ENCODE measurements around the gene DYDC1. TPM values are rescaled to one million over a fixed set of nuclear protein-coding genes. Genes with fewer than 3 reads are reported as not detected.
"Not testable (repeated sequence)": the region's sequence is repeated elsewhere in the genome, so short reads cannot be mapped to it uniquely, and the experiment has no call there.

Gene DYDC1
- total RNA-seq, 1 donor from 2014 or later = not detected

DNA sequence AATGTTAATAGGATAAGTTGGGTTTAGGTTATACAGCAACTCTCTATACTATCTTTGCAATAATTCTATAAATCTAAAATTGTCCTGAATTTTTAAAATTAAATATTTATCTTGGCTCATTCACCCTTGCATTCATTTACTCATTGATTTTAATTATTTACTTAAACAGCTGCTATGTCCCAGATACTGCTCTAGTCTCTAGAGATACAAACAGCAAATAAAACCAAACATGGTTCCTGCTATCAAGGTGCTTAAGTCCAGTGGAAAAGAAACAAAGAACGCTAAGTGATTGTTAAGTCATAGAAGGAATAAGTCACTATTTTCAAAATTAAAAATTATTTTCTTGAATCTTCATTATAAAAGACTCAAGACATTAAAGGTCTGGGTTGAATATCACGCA is 37.2 kb downstream of the DYDC1 start:
- H3K4me3 Mint-ChIP-seq = no peak overlapping the region
- TF ChIP-seq CTCF (conservative IDR thresholded peaks at IDR 0.05) = no peak
- DNase-seq (ENCODE audit: low read depth, low spot score) = no peak
- no peaks in the 10 kb centered on the region for H3K27me3 Mint-ChIP-seq (ENCODE audit: low read depth)
- peaks cover 2% of the 10 kb centered on the region for H3K36me3 Mint-ChIP-seq (ENCODE audit: low read depth)
- H3K27ac Mint-ChIP-seq (ENCODE audit: unreplicated experiment) = no peak overlapping the region
- peaks cover 7% of the 10 kb centered on the region for H3K4me1 Mint-ChIP-seq
- peaks cover 4% of the 10 kb centered on the region for H3K9me3 Mint-ChIP-seq

DNA sequence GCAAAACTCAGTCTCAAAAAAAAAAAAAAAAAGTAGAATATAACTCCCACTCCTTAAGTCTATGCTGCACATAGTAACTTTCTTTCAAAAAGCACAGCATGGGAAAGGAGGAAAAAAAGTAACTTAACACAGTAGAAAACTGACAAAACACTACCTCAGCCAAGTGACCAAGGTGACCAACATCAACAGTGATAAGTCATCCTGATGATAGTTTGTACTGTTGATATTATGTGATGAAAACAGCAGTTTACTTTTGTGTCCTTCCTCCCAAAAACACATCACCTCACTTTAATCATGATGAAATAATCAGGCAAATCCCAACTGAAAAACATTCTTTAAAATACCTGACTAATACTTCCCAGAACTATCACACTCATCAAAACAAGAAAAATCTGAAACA is 37.8 kb downstream of the DYDC1 start:
- Mint-ChIP-seq H3K4me3 (no peak overlapping the region), H3K27ac (ENCODE audit: unreplicated experiment) (no peak overlapping the region), H3K4me1 (peaks cover 7% of the 10 kb centered on the region), H3K9me3 (peaks cover 4% of the 10 kb centered on the region), H3K27me3 (ENCODE audit: low read depth) (no peaks in the 10 kb centered on the region), H3K36me3 (ENCODE audit: low read depth) (peaks cover 2% of the 10 kb centered on the region)
- no peak for DNase-seq (ENCODE audit: low read depth, low spot score)
- TF ChIP-seq CTCF (conservative IDR thresholded peaks at IDR 0.05) = no peak

- Mint-ChIP-seq H3K27me3 (ENCODE audit: low read depth) (no peaks in the 10 kb centered on the region), H3K27ac (ENCODE audit: unreplicated experiment) (no peak overlapping the region), H3K4me1 (no peaks in the 10 kb centered on the region), H3K36me3 (ENCODE audit: low read depth) (peaks cover 4% of the 10 kb centered on the region), H3K9me3 (peaks cover 13% of the 10 kb centered on the region), H3K4me3 (no peak overlapping the region)
- no peak for TF ChIP-seq CTCF (conservative IDR thresholded peaks at IDR 0.05)
- DNase-seq (ENCODE audit: low read depth, low spot score) = no peak
Measured at GRCh38 chr10:80315391-80315790, 41.2 kb downstream of the DYDC1 start.

DNA sequence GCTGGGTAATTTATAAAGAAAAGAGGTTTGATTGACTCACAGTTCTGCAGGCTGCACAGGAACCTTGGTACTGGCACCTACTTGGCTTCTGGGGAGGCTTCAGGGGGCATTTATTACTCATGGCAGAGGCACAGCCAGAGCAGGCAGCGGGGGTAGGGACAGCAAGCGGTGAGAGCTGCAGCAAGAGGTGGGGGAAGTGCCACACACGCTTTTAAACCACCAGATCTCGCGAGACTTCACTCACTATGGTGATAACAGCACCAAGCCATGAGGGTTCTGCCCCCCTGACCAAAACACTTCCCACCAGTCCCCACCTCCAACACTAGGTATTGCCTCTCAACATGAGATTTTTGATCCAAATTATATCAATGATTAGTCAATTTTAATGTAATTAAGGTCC is 43.0 kb downstream of the DYDC1 start:
- Mint-ChIP-seq H3K27ac (ENCODE audit: unreplicated experiment) (no peak overlapping the region), H3K9me3 (peaks cover 13% of the 10 kb centered on the region), H3K4me1 (no peaks in the 10 kb centered on the region), H3K36me3 (ENCODE audit: low read depth) (peaks cover 4% of the 10 kb centered on the region), H3K4me3 (no peak overlapping the region), H3K27me3 (ENCODE audit: low read depth) (no peaks in the 10 kb centered on the region)
- no peak for TF ChIP-seq CTCF (conservative IDR thresholded peaks at IDR 0.05)
- DNase-seq (ENCODE audit: low read depth, low spot score) = no peak

DNA sequence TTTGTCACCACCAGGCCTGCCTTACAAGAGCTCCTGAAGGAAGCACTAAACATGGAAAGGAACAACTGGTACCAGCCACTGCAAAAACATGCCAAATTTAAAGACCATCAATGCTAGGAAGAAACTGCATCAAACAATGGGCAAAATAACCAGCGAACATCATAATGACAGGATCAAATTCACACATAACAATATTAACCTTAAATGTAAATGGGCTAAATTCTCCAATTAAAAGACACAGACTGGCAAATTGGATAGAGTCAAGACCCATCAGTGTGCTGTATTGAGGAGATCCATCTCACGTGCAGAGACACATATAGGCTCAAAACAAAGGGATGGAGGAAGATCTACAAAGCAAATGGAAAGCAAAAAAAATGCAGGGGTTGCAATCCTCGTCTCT is 50.6 kb downstream of the DYDC1 start:
- not testable (repeated sequence) for H3K27me3 Mint-ChIP-seq (ENCODE audit: low read depth); H3K27ac Mint-ChIP-seq (ENCODE audit: unreplicated experiment); H3K4me3 Mint-ChIP-seq; DNase-seq (ENCODE audit: low read depth, low spot score); H3K4me1 Mint-ChIP-seq
- Mint-ChIP-seq H3K36me3 (ENCODE audit: low read depth) (peaks cover 17% of the 10 kb centered on the region), H3K9me3 (peaks cover 14% of the 10 kb centered on the region)

DNA sequence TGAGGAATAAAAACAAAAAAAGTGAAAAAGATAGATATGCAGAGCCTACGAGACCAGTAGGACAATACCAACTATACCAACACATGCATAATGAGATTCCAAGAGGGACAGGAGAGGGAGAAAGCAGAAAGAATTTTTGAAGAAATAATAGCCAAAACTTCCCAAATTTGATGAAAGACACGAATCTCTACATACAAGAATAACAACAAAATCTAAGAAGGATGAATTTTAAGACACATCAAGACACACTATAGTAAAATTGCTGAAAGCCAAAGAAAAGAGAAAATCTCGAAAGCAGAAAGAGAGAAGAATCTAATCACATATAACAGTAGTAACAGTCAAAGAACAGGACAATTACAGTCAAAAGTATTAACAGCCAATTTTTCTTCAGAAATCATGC is 59.6 kb downstream of the DYDC1 start:
- no peak for TF ChIP-seq CTCF (conservative IDR thresholded peaks at IDR 0.05)
- Mint-ChIP-seq H3K4me1 (no peaks in the 10 kb centered on the region), H3K9me3 (peaks cover 22% of the 10 kb centered on the region), H3K27me3 (ENCODE audit: low read depth) (no peaks in the 10 kb centered on the region), H3K36me3 (ENCODE audit: low read depth) (peaks cover 8% of the 10 kb centered on the region), H3K27ac (ENCODE audit: unreplicated experiment) (no peak overlapping the region), H3K4me3 (no peak overlapping the region)
- no peak for DNase-seq (ENCODE audit: low read depth, low spot score)

All from neural crest cell (in vitro differentiated cells).